Measurements from ENCODE around the gene CD8A. TPM values are rescaled to one million over a fixed set of nuclear protein-coding genes. Genes with fewer than 3 reads are reported as not detected.

The CD8A gene
- total and polyA plus RNA-seq, 2 donors (not counting 1 experiment from before 2014, with no cell fraction given) = not detected

GRCh38 chr2:86821306-86821705 is 30.6 kb upstream of the CD8A start:
- Histone ChIP-seq H2AFZ (ENCODE audit: low read length) (no peak overlapping the region), H3K4me1 (ENCODE audit: control insufficient read depth, extremely low read depth, insufficient read depth, low read length) (no peaks in the 10 kb centered on the region), H3K27me3 (ENCODE audit: control insufficient read depth, insufficient read depth, low read length) (no peaks in the 10 kb centered on the region), H3K36me3 (ENCODE audit: control insufficient read depth, insufficient read depth, low read length) (no peaks in the 10 kb centered on the region), H3K4me3 (replicated peaks in 1 of 4; ENCODE audit: control extremely low read depth in 1 of 4, insufficient read depth in 1 of 4, low read depth in 3 of 4, low read length in 4 of 4) (no peak overlapping the region), H3K9me3 (ENCODE audit: control insufficient read depth, insufficient read depth, low read depth, low read length) (no peaks in the 10 kb centered on the region), H4K20me1 (ENCODE audit: control insufficient read depth, extremely low read depth, insufficient read depth, low read length) (no peaks in the 10 kb centered on the region), H3K79me2 (ENCODE audit: control insufficient read depth, insufficient read depth, low read length) (no peaks in the 10 kb centered on the region), H3K27ac (ENCODE audit: insufficient read depth, low read length) (no peak overlapping the region), H3K9ac (ENCODE audit: insufficient read depth, low read length) (no peak overlapping the region), H3K4me2 (ENCODE audit: extremely low read depth, insufficient read depth, low read length) (no peak overlapping the region)
- TF ChIP-seq EZH2 (IDR thresholded peaks at IDR 0.05; ENCODE audit: low read length, missing control alignments) = no peak
- TF ChIP-seq, protein P1, sequence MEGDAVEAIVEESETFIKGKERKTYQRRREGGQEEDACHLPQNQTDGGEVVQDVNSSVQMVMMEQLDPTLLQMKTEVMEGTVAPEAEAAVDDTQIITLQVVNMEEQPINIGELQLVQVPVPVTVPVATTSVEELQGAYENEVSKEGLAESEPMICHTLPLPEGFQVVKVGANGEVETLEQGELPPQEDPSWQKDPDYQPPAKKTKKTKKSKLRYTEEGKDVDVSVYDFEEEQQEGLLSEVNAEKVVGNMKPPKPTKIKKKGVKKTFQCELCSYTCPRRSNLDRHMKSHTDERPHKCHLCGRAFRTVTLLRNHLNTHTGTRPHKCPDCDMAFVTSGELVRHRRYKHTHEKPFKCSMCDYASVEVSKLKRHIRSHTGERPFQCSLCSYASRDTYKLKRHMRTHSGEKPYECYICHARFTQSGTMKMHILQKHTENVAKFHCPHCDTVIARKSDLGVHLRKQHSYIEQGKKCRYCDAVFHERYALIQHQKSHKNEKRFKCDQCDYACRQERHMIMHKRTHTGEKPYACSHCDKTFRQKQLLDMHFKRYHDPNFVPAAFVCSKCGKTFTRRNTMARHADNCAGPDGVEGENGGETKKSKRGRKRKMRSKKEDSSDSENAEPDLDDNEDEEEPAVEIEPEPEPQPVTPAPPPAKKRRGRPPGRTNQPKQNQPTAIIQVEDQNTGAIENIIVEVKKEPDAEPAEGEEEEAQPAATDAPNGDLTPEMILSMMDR (conservative IDR thresholded peaks at IDR 0.05 in 1 of 2, IDR thresholded peaks at IDR 0.05 in 1 of 2; ENCODE audit: low read depth in 1 of 2, low read length in 2 of 2) = no peak
- no peak for DNase-seq (ENCODE audit: low read depth in 2 of 2)

DNA sequence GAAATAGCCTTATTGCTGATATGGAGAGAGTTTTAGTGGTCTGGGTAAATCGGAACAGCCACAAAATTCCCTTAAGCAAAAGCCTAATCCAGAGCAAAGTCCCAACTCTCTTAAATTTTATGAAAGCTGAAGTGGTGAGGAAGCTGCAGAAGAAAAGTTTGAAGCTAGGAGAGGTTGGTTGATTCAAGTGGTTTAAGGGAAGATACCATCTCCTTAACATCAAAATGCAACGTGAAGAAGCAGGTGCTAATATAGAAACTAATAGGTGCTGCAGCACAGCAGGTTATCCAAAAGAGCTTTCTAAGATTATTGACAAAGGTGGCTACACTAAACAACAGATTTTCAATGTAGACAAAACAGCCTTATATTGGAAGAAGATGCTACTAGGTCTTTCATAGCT is 28.2 kb upstream of the CD8A start:
- Histone ChIP-seq H4K20me1 (ENCODE audit: control insufficient read depth, extremely low read depth, insufficient read depth, low read length) (no peaks in the 10 kb centered on the region), H3K4me1 (ENCODE audit: control insufficient read depth, extremely low read depth, insufficient read depth, low read length) (no peaks in the 10 kb centered on the region), H3K36me3 (ENCODE audit: control insufficient read depth, insufficient read depth, low read length) (no peaks in the 10 kb centered on the region), H3K27me3 (ENCODE audit: control insufficient read depth, insufficient read depth, low read length) (no peaks in the 10 kb centered on the region), H3K79me2 (ENCODE audit: control insufficient read depth, insufficient read depth, low read length) (no peaks in the 10 kb centered on the region), H3K27ac (ENCODE audit: insufficient read depth, low read length) (no peak overlapping the region), H3K4me2 (ENCODE audit: extremely low read depth, insufficient read depth, low read length) (no peak overlapping the region), H2AFZ (ENCODE audit: low read length) (no peak overlapping the region), H3K9ac (ENCODE audit: insufficient read depth, low read length) (no peak overlapping the region), H3K4me3 (replicated peaks in 1 of 4; ENCODE audit: control extremely low read depth in 1 of 4, insufficient read depth in 1 of 4, low read depth in 3 of 4, low read length in 4 of 4) (no peak overlapping the region), H3K9me3 (ENCODE audit: control insufficient read depth, insufficient read depth, low read depth, low read length) (no peaks in the 10 kb centered on the region)
- TF ChIP-seq, protein P1 (conservative IDR thresholded peaks at IDR 0.05 in 1 of 2, IDR thresholded peaks at IDR 0.05 in 1 of 2; ENCODE audit: low read depth in 1 of 2, low read length in 2 of 2) = no peak
- DNase-seq (ENCODE audit: low read depth in 2 of 2) = no peak

DNA sequence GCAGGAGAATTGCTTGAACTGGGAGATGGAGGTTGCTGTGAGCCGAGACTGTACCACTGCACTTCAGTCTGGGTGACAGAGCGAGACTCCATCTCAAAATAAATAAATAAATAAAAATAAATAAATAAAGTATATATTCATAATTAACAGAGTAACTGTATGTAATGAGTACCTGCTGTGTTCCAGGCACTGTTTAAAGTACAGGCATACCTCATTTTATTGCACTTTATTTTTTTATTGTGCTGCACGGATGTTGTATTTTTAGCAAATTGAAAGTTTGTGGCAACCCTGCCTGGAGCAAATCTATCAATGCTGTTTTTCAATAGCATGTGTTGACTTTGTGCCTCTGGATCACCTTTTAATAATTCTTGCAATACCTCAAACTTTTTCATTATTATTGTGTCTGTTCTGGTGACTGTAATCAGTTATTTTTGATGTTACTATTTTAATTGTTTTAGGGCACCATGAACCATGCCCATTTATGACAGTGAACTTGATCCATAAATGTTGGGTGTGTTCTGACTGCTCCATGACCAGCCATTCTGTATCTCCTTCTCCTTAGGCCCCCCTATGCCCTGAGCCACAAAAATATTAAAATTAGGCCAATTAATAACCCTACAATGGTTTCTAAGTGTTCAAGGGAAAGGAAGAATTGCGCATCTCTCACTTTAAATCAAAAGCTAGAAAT is 27.5 kb upstream of the CD8A start:
- Histone ChIP-seq H2AFZ (ENCODE audit: low read length) (no peak overlapping the region), H3K27ac (ENCODE audit: insufficient read depth, low read length) (no peak overlapping the region), H3K27me3 (ENCODE audit: control insufficient read depth, insufficient read depth, low read length) (no peaks in the 10 kb centered on the region), H3K9me3 (ENCODE audit: control insufficient read depth, insufficient read depth, low read depth, low read length) (no peaks in the 10 kb centered on the region), H3K4me2 (ENCODE audit: extremely low read depth, insufficient read depth, low read length) (no peak overlapping the region), H4K20me1 (ENCODE audit: control insufficient read depth, extremely low read depth, insufficient read depth, low read length) (no peaks in the 10 kb centered on the region), H3K4me3 (replicated peaks in 1 of 4; ENCODE audit: control extremely low read depth in 1 of 4, insufficient read depth in 1 of 4, low read depth in 3 of 4, low read length in 4 of 4) (no peak overlapping the region), H3K36me3 (ENCODE audit: control insufficient read depth, insufficient read depth, low read length) (no peaks in the 10 kb centered on the region), H3K4me1 (ENCODE audit: control insufficient read depth, extremely low read depth, insufficient read depth, low read length) (no peaks in the 10 kb centered on the region), H3K9ac (ENCODE audit: insufficient read depth, low read length) (no peak overlapping the region), H3K79me2 (ENCODE audit: control insufficient read depth, insufficient read depth, low read length) (no peaks in the 10 kb centered on the region)
- no peak for DNase-seq (ENCODE audit: low read depth in 2 of 2)
- TF ChIP-seq, protein P1 (conservative IDR thresholded peaks at IDR 0.05 in 1 of 2, IDR thresholded peaks at IDR 0.05 in 1 of 2; ENCODE audit: low read depth in 1 of 2, low read length in 2 of 2) = no peak
- no peak for TF ChIP-seq EZH2 (IDR thresholded peaks at IDR 0.05; ENCODE audit: low read length, missing control alignments)
